GM12878 (cell line): ENCODE measurements around the gene NEK1. TPM values are rescaled to one million over a fixed set of nuclear protein-coding genes. Genes with fewer than 3 reads are reported as not detected.

Experiments used
- ATAC-seq: fragments of 200-7000 bp; cut with Tn5 transposase; 3 replicates; pipeline ENCODE4 v1.9.1; 2020; ENCODE audit warnings: mild to moderate bottlenecking, moderate library complexity
- BruUV-seq: library from RNA; stranded (reverse); fragments of 400-500 nt; replicated peaks from 2 replicates; lab custom pipeline; 2021; lab: Mats Ljungman, UMichigan
- CTCF ChIA-PET: fragments of 300-600 bp; sonication (Branson Sonifier 250); formaldehyde crosslinking; extraction: SDS; loops from one replicate; lab custom pipeline; 2021; ENCODE audit warnings: inconsistent platforms; lab: Yijun Ruan, JAX
- POLR2A ChIA-PET: fragments of 350-600 bp; formaldehyde crosslinking; extraction: SDS; loops from one replicate; lab custom pipeline; 2021; ENCODE audit warnings: inconsistent platforms; lab: Charles Lee
- RAD21 ChIA-PET: fragments of 300-600 bp; sonication (Branson Sonifier 250); formaldehyde crosslinking; loops from one replicate; lab custom pipeline; 2023; ENCODE audit warnings: antibody characterized with exemption; ENCODE audit not compliant: unreplicated experiment; lab: Charles Lee
- SMC1A ChIA-PET: fragments of 300-600 bp; sonication (Branson Sonifier 250); formaldehyde crosslinking; loops from one replicate; lab custom pipeline; 2023; ENCODE audit not compliant: unreplicated experiment, uncharacterized antibody; lab: Charles Lee
- DNase-seq: peaks from one replicate; pipeline ENCODE4 v3.0.0-alpha.2; 2011; ENCODE audit warnings: low read depth, low spot score
- FAIRE-seq: peaks from 3 replicates; lab custom pipeline; 2011; peaks lifted over from hg19 to GRCh38; lab: Jason Lieb, UNC
- H2AFZ ChIP-seq: 2 replicates; pipeline ENCODE4 v1.6.0; 2011; ENCODE audit warnings: low read depth, low read length, control low read depth; ENCODE audit not compliant: control insufficient read depth
- H3K27ac ChIP-seq: 2 replicates; pipeline ENCODE4 v1.5.1; 2011; ENCODE audit warnings: control low read depth; ENCODE audit not compliant: control insufficient read depth, insufficient read depth
- H3K27me3 ChIP-seq, 2 experiments: replicated peaks in 1 of 2; 2 replicates each; pipeline versions ENCODE4 v1.6.0 to v1.6.1; 2011; ENCODE audit warnings: low read length in 1 of 2; ENCODE audit not compliant: control insufficient read depth in 2 of 2, insufficient read depth in 2 of 2
- H3K36me3 ChIP-seq, 2 experiments: 2 replicates each; pipeline ENCODE4 v1.5.1; 2011; ENCODE audit warnings: low read length in 1 of 2; ENCODE audit not compliant: control insufficient read depth in 2 of 2, insufficient read depth in 2 of 2
- H3K4me1 ChIP-seq: 2 replicates; pipeline ENCODE4 v1.6.1; 2011; ENCODE audit warnings: mild to moderate bottlenecking, low read length, moderate library complexity, mixed read lengths; ENCODE audit not compliant: control insufficient read depth, insufficient read depth
- H3K4me2 ChIP-seq: 2 replicates; pipeline ENCODE4 v1.6.0; 2011; ENCODE audit warnings: control low read depth; ENCODE audit not compliant: control insufficient read depth, insufficient read depth
- H3K4me3 ChIP-seq: fragments of 200-600 bp; sonication (generic); 2 replicates; pipeline ENCODE4 v1.5.1; 2016
- H3K79me2 ChIP-seq: 2 replicates; pipeline ENCODE4 v1.6.0; 2011; ENCODE audit warnings: low read length; ENCODE audit not compliant: control insufficient read depth, insufficient read depth
- H3K9ac ChIP-seq: 2 replicates; pipeline ENCODE4 v1.8.0; 2011; ENCODE audit warnings: low read length, control low read depth, mixed read lengths; ENCODE audit not compliant: control insufficient read depth, insufficient read depth
- H3K9me3 ChIP-seq: replicated peaks from 3 replicates; pipeline ENCODE4 v1.5.1; 2011; ENCODE audit warnings: mild to moderate bottlenecking, low read length; ENCODE audit not compliant: control insufficient read depth, insufficient read depth
- H4K20me1 ChIP-seq: 2 replicates; pipeline ENCODE4 v1.6.0; 2011; ENCODE audit not compliant: control insufficient read depth, insufficient read depth
- CBFB ChIP-seq: IDR thresholded peaks from 2 replicates; pipeline ENCODE4 v1.6.1; 2016; ENCODE audit warnings: antibody characterized with exemption, low read depth
- CBX3 ChIP-seq: fragments of 200-600 bp; sonication (generic); IDR thresholded peaks from 2 replicates; pipeline ENCODE4 v1.6.1; 2016; ENCODE audit warnings: low read depth, borderline replicate concordance
- IKZF1 ChIP-seq: fragments of 450-650 bp; conservative IDR thresholded peaks from 2 replicates; pipeline ENCODE4 v1.6.1; 2017; ENCODE audit warnings: antibody characterized with exemption, mild to moderate bottlenecking
- IRF5 ChIP-seq: fragments of 450-650 bp; IDR thresholded peaks from 2 replicates; pipeline ENCODE4 v1.6.1; 2017; ENCODE audit warnings: borderline replicate concordance
- LARP7 ChIP-seq: fragments of 450-650 bp; IDR thresholded peaks from 2 replicates; pipeline ENCODE4 v1.6.1; 2017; ENCODE audit warnings: mild to moderate bottlenecking
- NFYB ChIP-seq: IDR thresholded peaks from 2 replicates; pipeline ENCODE4 v1.6.1; 2011; ENCODE audit warnings: low read depth, mild to moderate bottlenecking, low read length, improper control_type of control experiment, moderate library complexity; ENCODE audit not compliant: insufficient read depth
- PAX5 ChIP-seq: IDR thresholded peaks from 2 replicates; pipeline ENCODE4 v1.6.1; 2011; ENCODE audit warnings: low read depth, low read length, borderline replicate concordance
- PAX8 ChIP-seq: fragments of 450-650 bp; IDR thresholded peaks from 2 replicates; pipeline ENCODE4 v1.6.1; 2017; ENCODE audit warnings: mild to moderate bottlenecking, moderate library complexity
- POLR2A ChIP-seq: IDR thresholded peaks from 2 replicates; pipeline ENCODE4 v1.6.1; 2011; ENCODE audit warnings: low read depth, mild to moderate bottlenecking, low read length
- POLR2AphosphoS5 ChIP-seq: IDR thresholded peaks from 2 replicates; pipeline ENCODE4 v1.6.1; 2011; ENCODE audit warnings: mild to moderate bottlenecking, low read length, inconsistent platforms
- SKIL ChIP-seq: fragments of 450-650 bp; IDR thresholded peaks from 2 replicates; pipeline ENCODE4 v1.6.1; 2017; ENCODE audit warnings: mild to moderate bottlenecking, low read depth, inconsistent platforms; ENCODE audit not compliant: poor library complexity, severe bottlenecking
- SMARCA5 ChIP-seq: fragments of 450-650 bp; IDR thresholded peaks from 2 replicates; pipeline ENCODE4 v1.6.1; 2017; ENCODE audit warnings: mild to moderate bottlenecking
- SPI1 ChIP-seq: IDR thresholded peaks from 2 replicates; pipeline ENCODE4 v1.6.1; 2011; ENCODE audit warnings: low read depth, mild to moderate bottlenecking, low read length, moderate library complexity, borderline replicate concordance; ENCODE audit not compliant: insufficient read depth
- STAT3 ChIP-seq: IDR thresholded peaks from 2 replicates; pipeline ENCODE4 v1.6.1; 2011; ENCODE audit warnings: low read depth, low read length, improper control_type of control experiment
- WRNIP1 ChIP-seq: IDR thresholded peaks from 2 replicates; pipeline ENCODE4 v1.6.1; 2011; ENCODE audit warnings: low read depth, low read length, improper control_type of control experiment, borderline replicate concordance
- YBX1 ChIP-seq: fragments of 450-650 bp; IDR thresholded peaks from 2 replicates; pipeline ENCODE4 v1.6.1; 2016; ENCODE audit warnings: antibody characterized with exemption
- ZNF217 ChIP-seq: fragments of 450-650 bp; IDR thresholded peaks from 2 replicates; pipeline ENCODE4 v1.6.1; 2017; ENCODE audit warnings: antibody characterized with exemption, mild to moderate bottlenecking
- ZNF622 ChIP-seq: fragments of 450-650 bp; IDR thresholded peaks from 2 replicates; pipeline ENCODE4 v1.6.1; 2017; ENCODE audit warnings: mild to moderate bottlenecking, inconsistent platforms
- WGBS: methylation state at CpG from one replicate; pipeline ENCODE4 v1.1.6; 2016; ENCODE audit warnings: low lambda C conversion rate; ENCODE audit not compliant: insufficient replicate concordance, insufficient coverage; ENCODE audit errors: missing lambda C conversion rate; 5-methylcytosine and 5-hydroxymethylcytosine counted together
- in situ Hi-C: fragments of 300-500 bp; cut with MboI; formaldehyde crosslinking; loops from 9 replicates; pipeline ENCODE4 v1.14.3; 2018; ENCODE audit warnings: mixed read lengths
- intact Hi-C: fragments of 100-400 bp; cut with micrococcal nuclease; formaldehyde crosslinking; loops from one replicate; pipeline ENCODE4 v1.14.2; 2022; ENCODE audit not compliant: unreplicated experiment
- polyA plus RNA-seq, 11 experiments: library from polyadenylated mRNA; depleted of rRNA in 4 of 11; unstranded in 6 of 11; stranded (reverse) in 5 of 11; fragments of >200 nt; fragmentation: Nextera tagmentation in 4 of 11; fragmentation: Illumina TruSeq in 1 of 11; extraction: Ambion mirVana in 4 of 11; extraction: Trizol in 1 of 11; gene quantifications; 1 replicate in 1 of 11; 2 replicates in 10 of 11; pipeline versions ENCODE4 v1.2.1 to v1.2.3, GENCODE V29; 2011 to 2016; ENCODE audit warnings: inconsistent platforms in 2 of 11, missing spikeins in 2 of 11, low read depth in 1 of 11
- total RNA-seq, 4 experiments: library from RNA; depleted of rRNA in 3 of 4; stranded (reverse); fragments of >200 nt in 3 of 4; fragmentation: Illumina TruSeq in 1 of 4; extraction: Trizol in 1 of 4; gene quantifications; 2 replicates each; pipeline versions ENCODE4 v1.2.1 to v1.2.3, GENCODE V29; 2013 to 2021

Gene NEK1
- total and polyA plus RNA-seq, 10 of the 15 experiments (the other 5 are each of a cell fraction or from before 2014, with no cell fraction given): 4.9 to 16.1 (median 7.5) TPM

- ChIA-PET RAD21 (interaction anchor here (1.1 to 6.3 kb wide), 13 partner anchors 21 to 429 kb away, joined by 3 to 112 read pairs (median 32); partner anchors contain the start of genes CBR4 and SH3RF1), SMC1A (interaction anchor here (0.6 to 7.4 kb wide), 15 partner anchors 11 to 269 kb away, joined by 3 to 212 read pairs (median 8); no protein-coding TSS in a partner anchor), POLR2A (interaction anchor here (0.7 kb wide), 1 partner anchor 287 kb away, joined by 8 read pairs; no protein-coding TSS in a partner anchor), CTCF (interaction anchor here (0.6 to 3.5 kb wide), 3 partner anchors 39 to 1762 kb away, joined by 4 to 10 read pairs (median 4); no protein-coding TSS in a partner anchor)
- intact Hi-C loops (loop anchor here (2.0 kb wide), 2 partner anchors 38 to 146 kb away; no protein-coding TSS in a partner anchor), in situ Hi-C loops (no loop called here)
- Histone ChIP-seq H3K9ac (no peak overlapping the region), H2AFZ (peak overlapping the region; percentile 15), H3K4me1 (peaks cover 42% of the 10 kb centered on the region), H3K27ac (peak overlapping the region; percentile 98), H3K4me3 (no peak overlapping the region), H4K20me1 (no peaks in the 10 kb centered on the region), H3K36me3 (peaks cover 0 to 2% of the 10 kb centered on the region in 2 experiments; a peak in 3 of 4 replicates), H3K9me3 (peaks cover 11% of the 10 kb centered on the region; the same call in 2 of the 3 replicates), H3K27me3 (no peaks in the 10 kb centered on the region), H3K4me2 (no peak overlapping the region), H3K79me2 (no peaks in the 10 kb centered on the region; the same call in 1 of the 2 replicates)
- no TSS peak for BruUV-seq
- 50% methylated on average over 1 of the region's 1 CpG for WGBS
- TF ChIP-seq SKIL: no peak
- no peak for TF ChIP-seq ZNF622
- TF ChIP-seq IRF5: no peak
- no peak for TF ChIP-seq SMARCA5
- no peak for TF ChIP-seq LARP7
- TF ChIP-seq STAT3: no peak
- no peak for TF ChIP-seq CBX3
- no peak for TF ChIP-seq NFYB
- no peak for TF ChIP-seq YBX1
- TF ChIP-seq WRNIP1: no peak
- no peak for TF ChIP-seq IKZF1
- TF ChIP-seq SPI1: no peak
- TF ChIP-seq POLR2AphosphoS5: no peak
- TF ChIP-seq PAX5: no peak
- TF ChIP-seq CBFB: no peak
- TF ChIP-seq POLR2A: no peak
- TF ChIP-seq ZNF217: no peak
- TF ChIP-seq PAX8: no peak
- DNase-seq: no peak
- no peak for ATAC-seq
- peak; percentile 78 for FAIRE-seq
Observed at GRCh38 chr4:169439244-169439643, 173.1 kb downstream of the NEK1 start.
